ENCODE data around the gene MAJIN.

The MAJIN gene

DNA sequence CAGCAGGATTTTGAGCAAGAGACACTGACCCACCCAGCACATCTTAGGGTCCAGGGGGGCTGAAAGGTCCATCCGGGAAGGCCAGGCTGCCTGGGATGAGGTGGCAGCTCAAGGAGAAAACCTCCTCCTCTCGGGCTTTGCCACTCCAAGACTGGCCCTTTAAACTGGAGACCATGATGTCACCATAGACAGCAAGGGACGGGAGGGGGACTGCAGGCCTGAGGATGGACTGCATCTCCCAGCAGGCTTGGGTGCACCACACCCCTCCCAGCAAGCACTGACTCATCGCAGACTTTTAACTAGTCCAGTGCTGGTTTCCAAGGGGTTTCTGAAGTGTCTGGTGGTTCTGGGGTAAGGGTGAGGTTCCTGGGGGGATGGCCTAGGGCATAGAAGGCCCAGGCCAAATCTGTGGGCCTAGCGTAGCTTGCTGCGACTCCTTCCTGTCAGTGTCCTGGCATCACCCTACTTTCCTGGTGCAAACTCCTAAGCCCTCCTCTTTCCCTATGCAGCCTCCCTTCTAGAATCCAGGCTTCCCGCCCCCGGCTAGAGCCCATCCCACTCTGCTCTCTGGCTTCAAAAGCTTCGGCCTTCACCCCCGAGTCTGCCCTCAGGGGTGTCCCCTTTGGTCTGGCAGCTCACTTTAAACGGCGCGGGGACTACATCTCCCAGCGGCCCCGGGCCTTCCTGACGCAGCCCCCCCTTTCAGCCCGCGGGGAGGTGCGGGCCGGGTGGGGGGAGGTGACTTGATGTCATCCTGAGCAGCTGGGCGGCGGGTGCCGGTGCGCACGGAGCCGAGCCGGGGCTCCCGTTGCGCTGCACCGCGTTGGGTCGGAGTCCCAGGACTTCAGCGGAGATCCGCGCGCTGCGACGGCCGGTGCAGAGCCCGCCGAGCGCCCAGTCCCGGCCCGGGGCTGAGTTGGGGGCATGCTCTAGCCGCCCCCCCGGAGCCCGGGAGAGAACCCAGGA lies 47.7 kb downstream of the MAJIN start, which contains the start of gene PPP2R5B (continued):
- TF ChIP-seq, protein P1, sequence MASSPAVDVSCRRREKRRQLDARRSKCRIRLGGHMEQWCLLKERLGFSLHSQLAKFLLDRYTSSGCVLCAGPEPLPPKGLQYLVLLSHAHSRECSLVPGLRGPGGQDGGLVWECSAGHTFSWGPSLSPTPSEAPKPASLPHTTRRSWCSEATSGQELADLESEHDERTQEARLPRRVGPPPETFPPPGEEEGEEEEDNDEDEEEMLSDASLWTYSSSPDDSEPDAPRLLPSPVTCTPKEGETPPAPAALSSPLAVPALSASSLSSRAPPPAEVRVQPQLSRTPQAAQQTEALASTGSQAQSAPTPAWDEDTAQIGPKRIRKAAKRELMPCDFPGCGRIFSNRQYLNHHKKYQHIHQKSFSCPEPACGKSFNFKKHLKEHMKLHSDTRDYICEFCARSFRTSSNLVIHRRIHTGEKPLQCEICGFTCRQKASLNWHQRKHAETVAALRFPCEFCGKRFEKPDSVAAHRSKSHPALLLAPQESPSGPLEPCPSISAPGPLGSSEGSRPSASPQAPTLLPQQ (tag by site-specific recombination; IDR thresholded peaks at IDR 0.05) = peak; percentile 83
- TF ChIP-seq ZNF394 (tag by site-specific recombination; IDR thresholded peaks at IDR 0.05; ENCODE audit: borderline replicate concordance) (no peak; the same call in 1 of the 2 replicates), ZNF433 (tag by site-specific recombination; IDR thresholded peaks at IDR 0.05; ENCODE audit: low read depth) (no peak), ZNF112 (tag by site-specific recombination; IDR thresholded peaks at IDR 0.05) (no peak), KLF10 (tag by site-specific recombination; IDR thresholded peaks at IDR 0.05) (peak; percentile 94), ZNF596 (tag by site-specific recombination; IDR thresholded peaks at IDR 0.05) (no peak), ZNF133 (tag by site-specific recombination; IDR thresholded peaks at IDR 0.05) (no peak), ZNF747 (tag by site-specific recombination; IDR thresholded peaks at IDR 0.05) (no peak), ZNF558 (tag by site-specific recombination; IDR thresholded peaks at IDR 0.05) (no peak), ZNF350 (tag by site-specific recombination; IDR thresholded peaks at IDR 0.05) (no peak), REPIN1 (tag by site-specific recombination; IDR thresholded peaks at IDR 0.05; ENCODE audit: low read depth) (no peak), KLF1 (tag by site-specific recombination; IDR thresholded peaks at IDR 0.05) (peak; percentile 83), ZNF76 (tag by site-specific recombination; IDR thresholded peaks at IDR 0.05; ENCODE audit: borderline replicate concordance, low read depth) (peak; percentile 90), RBAK (tag by site-specific recombination; IDR thresholded peaks at IDR 0.05) (no peak), ZNF292 (tag by site-specific recombination; IDR thresholded peaks at IDR 0.05; ENCODE audit: borderline replicate concordance, low read depth) (no peak), ZNF114 (tag by site-specific recombination; IDR thresholded peaks at IDR 0.05) (no peak)
- TF ChIP-seq, protein P2, sequence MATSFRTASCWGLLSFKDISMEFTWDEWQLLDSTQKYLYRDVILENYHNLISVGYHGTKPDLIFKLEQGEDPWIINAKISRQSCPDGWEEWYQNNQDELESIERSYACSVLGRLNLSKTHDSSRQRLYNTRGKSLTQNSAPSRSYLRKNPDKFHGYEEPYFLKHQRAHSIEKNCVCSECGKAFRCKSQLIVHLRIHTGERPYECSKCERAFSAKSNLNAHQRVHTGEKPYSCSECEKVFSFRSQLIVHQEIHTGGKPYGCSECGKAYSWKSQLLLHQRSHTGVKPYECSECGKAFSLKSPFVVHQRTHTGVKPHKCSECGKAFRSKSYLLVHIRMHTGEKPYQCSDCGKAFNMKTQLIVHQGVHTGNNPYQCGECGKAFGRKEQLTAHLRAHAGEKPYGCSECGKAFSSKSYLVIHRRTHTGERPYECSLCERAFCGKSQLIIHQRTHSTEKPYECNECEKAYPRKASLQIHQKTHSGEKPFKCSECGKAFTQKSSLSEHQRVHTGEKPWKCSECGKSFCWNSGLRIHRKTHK (tag by site-specific recombination; IDR thresholded peaks at IDR 0.05) = no peak
- TF ChIP-seq, protein P3, sequence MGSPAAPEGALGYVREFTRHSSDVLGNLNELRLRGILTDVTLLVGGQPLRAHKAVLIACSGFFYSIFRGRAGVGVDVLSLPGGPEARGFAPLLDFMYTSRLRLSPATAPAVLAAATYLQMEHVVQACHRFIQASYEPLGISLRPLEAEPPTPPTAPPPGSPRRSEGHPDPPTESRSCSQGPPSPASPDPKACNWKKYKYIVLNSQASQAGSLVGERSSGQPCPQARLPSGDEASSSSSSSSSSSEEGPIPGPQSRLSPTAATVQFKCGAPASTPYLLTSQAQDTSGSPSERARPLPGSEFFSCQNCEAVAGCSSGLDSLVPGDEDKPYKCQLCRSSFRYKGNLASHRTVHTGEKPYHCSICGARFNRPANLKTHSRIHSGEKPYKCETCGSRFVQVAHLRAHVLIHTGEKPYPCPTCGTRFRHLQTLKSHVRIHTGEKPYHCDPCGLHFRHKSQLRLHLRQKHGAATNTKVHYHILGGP (tag by site-specific recombination; IDR thresholded peaks at IDR 0.05) = no peak
- TF ChIP-seq, protein P4, sequence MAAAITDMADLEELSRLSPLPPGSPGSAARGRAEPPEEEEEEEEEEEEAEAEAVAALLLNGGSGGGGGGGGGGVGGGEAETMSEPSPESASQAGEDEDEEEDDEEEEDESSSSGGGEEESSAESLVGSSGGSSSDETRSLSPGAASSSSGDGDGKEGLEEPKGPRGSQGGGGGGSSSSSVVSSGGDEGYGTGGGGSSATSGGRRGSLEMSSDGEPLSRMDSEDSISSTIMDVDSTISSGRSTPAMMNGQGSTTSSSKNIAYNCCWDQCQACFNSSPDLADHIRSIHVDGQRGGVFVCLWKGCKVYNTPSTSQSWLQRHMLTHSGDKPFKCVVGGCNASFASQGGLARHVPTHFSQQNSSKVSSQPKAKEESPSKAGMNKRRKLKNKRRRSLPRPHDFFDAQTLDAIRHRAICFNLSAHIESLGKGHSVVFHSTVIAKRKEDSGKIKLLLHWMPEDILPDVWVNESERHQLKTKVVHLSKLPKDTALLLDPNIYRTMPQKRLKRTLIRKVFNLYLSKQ (tag by site-specific recombination; IDR thresholded peaks at IDR 0.05; ENCODE audit: borderline replicate concordance) = no peak

DNA sequence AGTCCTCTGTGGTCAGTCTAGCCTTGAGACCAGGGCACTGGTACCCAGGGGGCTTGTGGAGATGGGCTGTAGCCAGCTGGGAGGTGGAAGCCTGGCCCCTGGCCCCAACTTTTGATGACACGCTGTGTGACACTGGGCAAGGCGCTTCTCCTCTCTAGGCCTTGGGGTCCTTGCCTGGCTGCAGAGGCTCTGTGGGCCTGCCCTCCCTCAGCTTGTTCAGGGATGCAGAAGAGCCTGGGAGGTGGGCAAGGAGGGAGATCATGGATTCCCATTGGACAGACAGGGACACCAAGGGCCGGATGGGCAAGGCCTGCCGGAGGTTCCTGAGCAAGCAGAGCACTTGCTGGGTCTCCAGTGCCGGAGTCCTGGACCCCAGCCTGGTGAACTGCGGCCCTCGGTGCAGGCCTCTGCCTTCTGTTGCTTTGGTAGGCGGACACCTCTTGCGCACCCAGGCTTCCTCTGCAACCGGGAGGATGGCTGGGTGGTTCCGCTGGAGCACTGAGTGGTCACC lies 48.7 kb downstream of the MAJIN start:
- Histone ChIP-seq H3K9me3 (ENCODE audit: control insufficient read depth, insufficient read depth, low read depth, low read length) (no peaks in the 10 kb centered on the region), H3K4me3 (ENCODE audit: low read depth, low read length) (no peak overlapping the region), H3K27ac (ENCODE audit: extremely low read depth, low read depth, low read length) (no peak overlapping the region), H3K36me3 (ENCODE audit: control insufficient read depth in 2 of 2, insufficient read depth in 1 of 2, low read length in 2 of 2) (peaks cover 0 to 12% of the 10 kb centered on the region in 2 experiments; a peak in 1 of 3 replicates), H3K4me1 (ENCODE audit: control insufficient read depth, insufficient read depth, low read length) (no peaks in the 10 kb centered on the region)
- CTCF ChIA-PET = no interaction called here
- POLR2A ChIA-PET = interaction anchor here (1.0 to 2.0 kb wide), 4 partner anchors 41 to 145 kb away, joined by 3 to 8 read pairs (median 5); partner anchors contain the start of genes ARL2 and SF1
- TF ChIP-seq GFI1B (tag by site-specific recombination; IDR thresholded peaks at IDR 0.05) (no peak), ZNF341 (tag by site-specific recombination; IDR thresholded peaks at IDR 0.05; ENCODE audit: low read depth) (no peak)
- TF ChIP-seq, protein P5, sequence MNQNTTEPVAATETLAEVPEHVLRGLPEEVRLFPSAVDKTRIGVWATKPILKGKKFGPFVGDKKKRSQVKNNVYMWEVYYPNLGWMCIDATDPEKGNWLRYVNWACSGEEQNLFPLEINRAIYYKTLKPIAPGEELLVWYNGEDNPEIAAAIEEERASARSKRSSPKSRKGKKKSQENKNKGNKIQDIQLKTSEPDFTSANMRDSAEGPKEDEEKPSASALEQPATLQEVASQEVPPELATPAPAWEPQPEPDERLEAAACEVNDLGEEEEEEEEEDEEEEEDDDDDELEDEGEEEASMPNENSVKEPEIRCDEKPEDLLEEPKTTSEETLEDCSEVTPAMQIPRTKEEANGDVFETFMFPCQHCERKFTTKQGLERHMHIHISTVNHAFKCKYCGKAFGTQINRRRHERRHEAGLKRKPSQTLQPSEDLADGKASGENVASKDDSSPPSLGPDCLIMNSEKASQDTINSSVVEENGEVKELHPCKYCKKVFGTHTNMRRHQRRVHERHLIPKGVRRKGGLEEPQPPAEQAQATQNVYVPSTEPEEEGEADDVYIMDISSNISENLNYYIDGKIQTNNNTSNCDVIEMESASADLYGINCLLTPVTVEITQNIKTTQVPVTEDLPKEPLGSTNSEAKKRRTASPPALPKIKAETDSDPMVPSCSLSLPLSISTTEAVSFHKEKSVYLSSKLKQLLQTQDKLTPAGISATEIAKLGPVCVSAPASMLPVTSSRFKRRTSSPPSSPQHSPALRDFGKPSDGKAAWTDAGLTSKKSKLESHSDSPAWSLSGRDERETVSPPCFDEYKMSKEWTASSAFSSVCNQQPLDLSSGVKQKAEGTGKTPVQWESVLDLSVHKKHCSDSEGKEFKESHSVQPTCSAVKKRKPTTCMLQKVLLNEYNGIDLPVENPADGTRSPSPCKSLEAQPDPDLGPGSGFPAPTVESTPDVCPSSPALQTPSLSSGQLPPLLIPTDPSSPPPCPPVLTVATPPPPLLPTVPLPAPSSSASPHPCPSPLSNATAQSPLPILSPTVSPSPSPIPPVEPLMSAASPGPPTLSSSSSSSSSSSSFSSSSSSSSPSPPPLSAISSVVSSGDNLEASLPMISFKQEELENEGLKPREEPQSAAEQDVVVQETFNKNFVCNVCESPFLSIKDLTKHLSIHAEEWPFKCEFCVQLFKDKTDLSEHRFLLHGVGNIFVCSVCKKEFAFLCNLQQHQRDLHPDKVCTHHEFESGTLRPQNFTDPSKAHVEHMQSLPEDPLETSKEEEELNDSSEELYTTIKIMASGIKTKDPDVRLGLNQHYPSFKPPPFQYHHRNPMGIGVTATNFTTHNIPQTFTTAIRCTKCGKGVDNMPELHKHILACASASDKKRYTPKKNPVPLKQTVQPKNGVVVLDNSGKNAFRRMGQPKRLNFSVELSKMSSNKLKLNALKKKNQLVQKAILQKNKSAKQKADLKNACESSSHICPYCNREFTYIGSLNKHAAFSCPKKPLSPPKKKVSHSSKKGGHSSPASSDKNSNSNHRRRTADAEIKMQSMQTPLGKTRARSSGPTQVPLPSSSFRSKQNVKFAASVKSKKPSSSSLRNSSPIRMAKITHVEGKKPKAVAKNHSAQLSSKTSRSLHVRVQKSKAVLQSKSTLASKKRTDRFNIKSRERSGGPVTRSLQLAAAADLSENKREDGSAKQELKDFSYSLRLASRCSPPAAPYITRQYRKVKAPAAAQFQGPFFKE (tag by site-specific recombination; IDR thresholded peaks at IDR 0.05; ENCODE audit: borderline replicate concordance) = no peak

Data from HEK293 (cell line).